Erythroblast (primary cell): ENCODE data around the gene ARMC12.

Source experiments
- DNase-seq, 2 experiments: peaks; one replicate each; lab custom pipeline; 2025; lab: John Stamatoyannopoulos, UW
- GATA1 ChIP-seq: IDR thresholded peaks from 2 replicates; pipeline ENCODE4 v1.6.1; 2011; ENCODE audit warnings: low read depth, mild to moderate bottlenecking, control low read depth, low read length, moderate library complexity
- POLR2A ChIP-seq: IDR thresholded peaks from 2 replicates; pipeline ENCODE4 v1.6.1; 2011; ENCODE audit warnings: mild to moderate bottlenecking, low read length

ARMC12 gene

DNA sequence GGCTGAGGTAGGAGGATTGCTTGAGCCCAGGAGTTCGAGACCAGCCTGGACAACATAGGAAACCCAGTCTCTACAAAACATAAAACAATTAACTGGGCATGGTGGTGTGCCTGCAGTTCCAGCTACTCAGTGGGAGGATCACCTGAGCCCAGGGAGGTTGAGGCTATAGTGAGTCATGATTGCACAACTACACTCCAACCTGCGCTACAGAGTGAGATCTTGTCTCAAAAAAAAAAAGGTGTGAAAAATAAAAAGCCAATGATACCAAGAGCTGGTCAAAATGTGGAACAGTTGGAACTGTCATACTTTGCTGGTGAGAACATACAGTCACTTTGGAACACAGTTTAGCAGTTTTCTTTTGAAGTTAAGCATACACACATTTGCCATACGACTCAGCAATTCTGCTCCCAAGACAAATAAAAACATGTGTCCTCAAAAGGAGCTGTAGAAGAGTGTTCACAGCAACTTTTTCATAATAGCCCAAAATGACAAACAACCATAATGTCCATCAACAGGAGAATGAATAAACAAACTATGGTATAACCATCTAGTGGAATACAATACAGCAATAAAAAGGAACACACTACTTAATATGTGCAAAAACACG, 26.5 kb upstream of the ARMC12 start:
- no peak for DNase-seq
- no peak for TF ChIP-seq POLR2A
- no peak for TF ChIP-seq GATA1

- no peak for DNase-seq
- TF ChIP-seq GATA1 = no peak
- no peak for TF ChIP-seq POLR2A
These were observed 25.1 kb upstream of the ARMC12 start for GRCh38 chr6:35711731-35712130.

- DNase-seq = no peak
- TF ChIP-seq GATA1 (no peak), POLR2A (no peak)
These were observed 23.6 kb upstream of the ARMC12 start for GRCh38 chr6:35713006-35713767.

GRCh38 chr6:35716798-35717197, 20.0 kb upstream of the ARMC12 start:
- DNase-seq = no peak
- no peak for TF ChIP-seq GATA1
- TF ChIP-seq POLR2A = no peak

DNA sequence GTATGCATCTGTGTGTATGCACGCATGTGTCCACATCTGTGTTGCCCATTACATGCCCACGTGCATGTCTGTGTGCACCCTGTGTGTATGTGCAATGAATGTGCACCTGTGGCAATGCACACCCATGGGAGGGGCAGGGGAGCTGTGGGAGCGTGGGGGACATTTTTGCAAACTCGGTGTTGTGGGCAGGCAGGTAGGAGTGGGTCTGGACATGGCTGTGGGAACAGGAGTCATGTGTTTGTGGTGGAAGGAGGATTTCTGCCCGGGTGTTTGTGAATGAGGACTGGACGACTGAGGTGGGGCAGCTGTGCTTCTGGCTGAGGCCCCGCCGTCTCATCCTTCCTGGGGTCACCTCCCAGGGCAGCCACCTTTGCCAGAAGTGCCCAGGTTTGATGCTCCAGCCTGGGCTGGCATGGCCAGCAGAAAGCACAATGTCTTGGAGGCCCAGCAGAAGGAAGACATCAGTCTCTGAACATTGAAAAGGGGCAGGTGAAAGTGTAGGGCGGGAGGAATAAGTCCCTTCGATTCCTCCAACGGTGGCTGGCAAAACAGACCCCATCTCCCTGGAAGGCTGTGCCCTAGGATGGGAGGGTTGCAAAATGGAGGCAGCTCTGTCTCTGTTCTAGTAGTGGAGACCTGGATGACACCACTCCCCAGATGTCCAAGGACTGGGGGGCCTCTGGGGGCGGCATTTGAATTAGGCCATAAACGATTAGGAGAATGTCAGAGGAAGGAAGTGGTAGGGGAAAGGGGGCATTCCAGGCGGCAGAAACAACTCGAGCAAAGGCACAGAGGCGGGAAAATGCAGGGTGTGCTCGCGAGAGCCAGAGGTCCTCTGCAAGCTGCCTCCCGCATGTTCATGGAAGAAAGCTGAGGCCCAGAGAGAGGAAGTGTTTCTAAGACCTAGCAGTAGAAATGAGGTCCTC, 19.1 kb upstream of the ARMC12 start:
- TF ChIP-seq POLR2A (no peak), GATA1 (no peak)
- no peak for DNase-seq

GRCh38 chr6:35718375-35718736, 18.5 kb upstream of the ARMC12 start:
- DNase-seq = no peak

DNA sequence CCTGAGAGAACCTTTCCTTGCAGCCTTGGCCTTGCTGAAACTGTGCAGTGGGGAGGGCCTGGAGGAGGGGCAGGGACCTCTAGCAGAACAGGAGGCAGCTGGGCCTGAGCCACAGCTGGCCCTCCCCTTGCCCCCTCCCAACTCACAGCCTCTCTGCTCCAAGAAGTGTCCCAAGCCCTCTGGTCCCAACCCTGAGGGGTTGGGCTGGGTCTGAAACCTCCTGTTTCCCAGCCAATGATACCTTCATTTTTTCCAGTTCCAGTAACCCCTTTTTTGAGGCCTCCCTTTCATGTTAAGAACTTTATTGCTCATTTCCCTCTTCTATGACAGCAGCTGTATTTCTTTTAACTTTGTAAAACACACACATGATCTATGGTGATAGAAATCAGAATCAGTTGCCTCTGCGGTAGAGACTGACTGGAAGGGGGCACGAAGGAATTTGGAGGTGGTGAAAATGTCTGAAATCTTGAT, 17.9 kb upstream of the ARMC12 start:
- TF ChIP-seq POLR2A (no peak), GATA1 (no peak)
- no peak for DNase-seq

More at GRCh38 chr6:35718375-35718736, 18.5 kb upstream of the ARMC12 start:
- TF ChIP-seq GATA1 (no peak), POLR2A (no peak)

DNA sequence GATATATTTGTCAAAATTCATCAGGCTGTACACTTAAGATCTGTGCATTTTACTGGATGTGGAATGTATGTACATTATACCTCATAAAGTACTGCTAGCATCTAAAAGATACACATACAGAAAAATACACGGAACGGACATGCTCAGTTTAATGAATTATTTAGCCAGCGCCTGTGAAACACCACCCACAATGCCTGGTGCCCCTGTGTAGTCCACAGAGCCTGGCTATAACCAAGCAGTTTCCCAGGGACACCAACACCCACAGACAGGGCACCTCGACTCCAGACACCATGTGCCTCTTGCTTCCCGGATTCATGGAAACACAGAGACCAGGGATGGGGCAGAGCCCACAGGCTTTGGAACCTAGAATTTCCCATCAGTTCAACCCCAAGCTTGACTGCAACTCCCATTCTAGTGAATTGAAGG, 17.4 kb upstream of the ARMC12 start:
- no peak for DNase-seq
- TF ChIP-seq POLR2A = no peak
- no peak for TF ChIP-seq GATA1

- peak; percentile 29 to 45 for DNase-seq
- TF ChIP-seq GATA1 (no peak), POLR2A (no peak)
These were observed 16.8 kb upstream of the ARMC12 start for GRCh38 chr6:35719830-35720733.

- TF ChIP-seq POLR2A (no peak), GATA1 (no peak)
- DNase-seq = no peak
These were observed 14.6 kb upstream of the ARMC12 start for GRCh38 chr6:35722121-35722761.

DNA sequence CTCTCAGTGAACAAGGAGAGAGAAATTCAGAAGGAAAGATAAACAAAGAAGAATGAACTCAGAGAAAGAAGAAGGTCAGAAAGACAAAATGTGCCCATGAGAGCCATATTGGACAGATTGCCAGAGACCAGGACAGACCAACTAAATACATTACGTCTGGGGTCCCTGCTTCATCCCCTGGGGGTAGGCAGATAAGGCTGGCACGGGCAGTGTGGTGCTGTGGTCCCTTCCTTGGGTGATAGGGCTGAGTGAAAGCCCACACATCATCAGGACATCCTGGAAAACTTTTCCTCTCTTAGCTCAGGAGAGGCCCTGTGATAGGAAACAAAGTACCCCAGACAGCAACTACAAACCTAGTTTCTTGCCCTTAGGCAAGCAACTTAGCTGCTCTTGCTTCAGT, 13.2 kb upstream of the ARMC12 start:
- no peak for TF ChIP-seq POLR2A
- TF ChIP-seq GATA1 = no peak
- no peak for DNase-seq

- TF ChIP-seq GATA1 (no peak), POLR2A (no peak)
- no peak for DNase-seq
These were observed 12.8 kb upstream of the ARMC12 start for GRCh38 chr6:35724059-35724458.

DNA sequence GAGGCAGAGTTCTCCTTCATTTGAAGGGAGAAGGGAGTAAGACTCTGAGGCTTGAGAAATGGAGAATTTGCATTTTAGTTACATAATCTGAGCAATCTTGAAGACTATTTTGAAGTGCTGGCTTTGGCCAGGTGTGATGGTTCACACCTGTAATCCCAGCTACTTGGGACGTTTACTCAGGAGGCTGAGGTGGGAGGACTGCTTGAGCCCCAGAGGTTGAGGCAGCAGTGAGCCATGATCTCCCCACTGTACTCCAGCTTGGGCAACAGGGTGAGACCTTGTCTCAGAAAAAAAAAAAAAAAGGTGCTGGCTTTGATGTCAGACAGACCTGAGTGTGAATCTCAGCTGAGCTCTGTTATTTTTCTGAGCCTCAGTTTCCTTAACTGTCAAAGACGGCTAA, 12.4 kb upstream of the ARMC12 start:
- no peak for DNase-seq

More for the DNA sequence above, 12.4 kb upstream of the ARMC12 start:
- TF ChIP-seq GATA1 (no peak), POLR2A (no peak)
